Measurements from ENCODE around the gene ESPN. TPM values are rescaled to one million over a fixed set of nuclear protein-coding genes. Genes with fewer than 3 reads are reported as not detected.

Gene ESPN
- polyA plus RNA-seq, 1 experiment = not detected

DNA sequence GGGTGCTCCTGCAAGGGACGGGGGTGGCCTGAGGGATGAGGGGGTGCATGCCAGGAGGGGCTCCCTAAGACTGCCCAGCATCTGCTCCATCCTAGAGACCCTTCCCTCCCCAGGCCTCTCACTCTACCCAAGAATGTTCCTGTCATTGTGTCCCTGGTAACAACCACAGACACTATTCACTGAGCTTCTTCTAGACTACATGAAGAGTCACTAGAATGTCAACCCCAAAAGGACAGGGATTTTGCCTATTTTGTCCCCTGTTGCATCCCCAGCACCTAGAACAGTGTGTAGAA lies 38.5 kb downstream of the ESPN start:
- TF ChIP-seq, protein P1, sequence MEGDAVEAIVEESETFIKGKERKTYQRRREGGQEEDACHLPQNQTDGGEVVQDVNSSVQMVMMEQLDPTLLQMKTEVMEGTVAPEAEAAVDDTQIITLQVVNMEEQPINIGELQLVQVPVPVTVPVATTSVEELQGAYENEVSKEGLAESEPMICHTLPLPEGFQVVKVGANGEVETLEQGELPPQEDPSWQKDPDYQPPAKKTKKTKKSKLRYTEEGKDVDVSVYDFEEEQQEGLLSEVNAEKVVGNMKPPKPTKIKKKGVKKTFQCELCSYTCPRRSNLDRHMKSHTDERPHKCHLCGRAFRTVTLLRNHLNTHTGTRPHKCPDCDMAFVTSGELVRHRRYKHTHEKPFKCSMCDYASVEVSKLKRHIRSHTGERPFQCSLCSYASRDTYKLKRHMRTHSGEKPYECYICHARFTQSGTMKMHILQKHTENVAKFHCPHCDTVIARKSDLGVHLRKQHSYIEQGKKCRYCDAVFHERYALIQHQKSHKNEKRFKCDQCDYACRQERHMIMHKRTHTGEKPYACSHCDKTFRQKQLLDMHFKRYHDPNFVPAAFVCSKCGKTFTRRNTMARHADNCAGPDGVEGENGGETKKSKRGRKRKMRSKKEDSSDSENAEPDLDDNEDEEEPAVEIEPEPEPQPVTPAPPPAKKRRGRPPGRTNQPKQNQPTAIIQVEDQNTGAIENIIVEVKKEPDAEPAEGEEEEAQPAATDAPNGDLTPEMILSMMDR (IDR thresholded peaks at IDR 0.05; ENCODE audit: low read depth, low read length) = no peak
- H3K27ac ChIP-seq (ENCODE audit: low read depth, low read length) = no peak overlapping the region
- ChIA-PET POLR2A (no interaction called here), CTCF (interaction anchor here (1.0 to 1.2 kb wide), 3 partner anchors 12 to 184 kb away, joined by 3 to 4 read pairs (median 3); no protein-coding TSS in a partner anchor)
- peaks cover 10% of the 10 kb centered on the region; the same call in 1 of the 2 replicates for H3K9me3 ChIP-seq (ENCODE audit: control insufficient read depth, insufficient read depth, low read length)
- H3K4me3 ChIP-seq (ENCODE audit: low read depth, low read length) = no peak overlapping the region
- peaks cover 11% of the 10 kb centered on the region for H3K27me3 ChIP-seq (ENCODE audit: control insufficient read depth, insufficient read depth, low read length)
- no peak for DNase-seq (ENCODE audit: low read depth, low spot score)

DNA sequence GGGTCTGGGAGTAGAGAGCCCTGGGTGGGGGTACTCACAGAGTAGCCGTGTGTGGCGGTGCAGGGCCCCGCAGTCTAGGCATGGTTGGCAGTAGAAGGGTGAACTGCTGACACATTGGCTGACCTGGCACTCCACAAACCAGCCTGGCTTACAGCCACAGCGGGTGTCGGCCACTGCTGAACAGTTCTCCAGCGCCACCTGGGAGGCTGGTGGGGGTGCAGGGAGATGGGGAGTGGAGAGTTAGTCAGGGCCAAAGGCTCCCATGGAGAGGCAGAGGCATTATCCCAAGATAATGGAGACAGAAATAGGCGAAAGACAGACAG lies 39.9 kb downstream of the ESPN start:
- DNase-seq (ENCODE audit: low read depth, low spot score) = no peak
- Histone ChIP-seq H3K27me3 (ENCODE audit: control insufficient read depth, insufficient read depth, low read length) (peaks cover 10% of the 10 kb centered on the region), H3K4me3 (ENCODE audit: low read depth, low read length) (no peak overlapping the region), H3K27ac (ENCODE audit: low read depth, low read length) (no peak overlapping the region), H3K9me3 (ENCODE audit: control insufficient read depth, insufficient read depth, low read length) (peaks cover 10% of the 10 kb centered on the region; the same call in 1 of the 2 replicates)
- POLR2A ChIA-PET = interaction anchor here (0.6 kb wide), 1 partner anchor 22 kb away, joined by 4 read pairs; no protein-coding TSS in a partner anchor
- TF ChIP-seq, protein P1 (IDR thresholded peaks at IDR 0.05; ENCODE audit: low read depth, low read length) = no peak
- CTCF ChIA-PET = interaction anchor here (0.6 to 1.7 kb wide), 2 partner anchors 27 to 1517 kb away, joined by 3 to 8 read pairs; no protein-coding TSS in a partner anchor

DNA sequence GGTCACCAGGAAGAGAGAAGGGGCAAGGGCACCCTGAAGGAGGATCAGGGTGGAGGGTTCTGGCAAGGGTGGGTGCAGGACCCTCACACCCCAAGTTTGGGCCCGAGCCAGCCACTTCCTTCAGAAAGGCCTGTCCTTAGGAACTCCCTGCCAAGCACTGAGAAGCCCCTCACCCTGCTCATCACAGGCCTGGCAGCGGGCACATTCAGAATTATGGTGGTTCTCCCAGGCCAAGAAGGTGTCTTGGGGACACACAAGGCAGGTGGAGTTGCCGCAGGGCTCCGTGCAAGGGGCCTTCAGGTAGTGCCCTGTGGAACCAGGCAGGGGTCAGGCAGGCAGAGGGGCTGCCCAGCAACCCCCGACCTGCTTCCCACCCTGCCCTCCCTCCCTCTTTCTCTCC lies 40.3 kb downstream of the ESPN start:
- TF ChIP-seq, protein P1 (IDR thresholded peaks at IDR 0.05; ENCODE audit: low read depth, low read length) = no peak

GRCh38 chr1:6465461-6466005 lies 41.0 kb downstream of the ESPN start:
- ChIA-PET POLR2A (no interaction called here), CTCF (no interaction called here)
- no peak for DNase-seq (ENCODE audit: low read depth, low spot score)

More for the DNA sequence above, 40.3 kb downstream of the ESPN start:
- CTCF ChIA-PET = interaction anchor here (0.6 to 1.7 kb wide), 2 partner anchors 27 to 1516 kb away, joined by 3 to 8 read pairs; no protein-coding TSS in a partner anchor
- peaks cover 10% of the 10 kb centered on the region; the same call in 1 of the 2 replicates for H3K9me3 ChIP-seq (ENCODE audit: control insufficient read depth, insufficient read depth, low read length)
- DNase-seq (ENCODE audit: low read depth, low spot score) = no peak
- peaks cover 6% of the 10 kb centered on the region for H3K27me3 ChIP-seq (ENCODE audit: control insufficient read depth, insufficient read depth, low read length)
- POLR2A ChIA-PET = interaction anchor here (0.6 kb wide), 1 partner anchor 21 kb away, joined by 4 read pairs; no protein-coding TSS in a partner anchor
- no peak overlapping the region for H3K27ac ChIP-seq (ENCODE audit: low read depth, low read length)
- H3K4me3 ChIP-seq (ENCODE audit: low read depth, low read length) = no peak overlapping the region

GRCh38 chr1:6466023-6466422 lies 41.4 kb downstream of the ESPN start, which contains the start of gene TNFRSF25:
Gene TNFRSF25, minus strand, starts transcription at chr1:6466173. Its CDS starts 66 bp downstream, at chr1:6466107.
- H3K9me3 ChIP-seq (ENCODE audit: control insufficient read depth, insufficient read depth, low read length) = peaks cover 10% of the 10 kb centered on the region; the same call in 1 of the 2 replicates
- CTCF ChIA-PET = interaction anchor here (2.7 kb wide), 1 partner anchor 24 kb away, joined by 11 read pairs; no protein-coding TSS in a partner anchor
- peaks cover 4% of the 10 kb centered on the region for H3K27me3 ChIP-seq (ENCODE audit: control insufficient read depth, insufficient read depth, low read length)
- TF ChIP-seq, protein P1 (IDR thresholded peaks at IDR 0.05; ENCODE audit: low read depth, low read length) = no peak
- no peak within 1 kb of the TSS for H3K4me3 ChIP-seq (ENCODE audit: low read depth, low read length)
- DNase-seq (ENCODE audit: low read depth, low spot score) = no peak
- no peak within 1 kb of the TSS for H3K27ac ChIP-seq (ENCODE audit: low read depth, low read length)
- POLR2A ChIA-PET = interaction anchor here (0.7 kb wide), 1 partner anchor 259 kb away, joined by 3 read pairs; no protein-coding TSS in a partner anchor

More at GRCh38 chr1:6465461-6466005, 41.0 kb downstream of the ESPN start:
- H3K9me3 ChIP-seq (ENCODE audit: control insufficient read depth, insufficient read depth, low read length) = peaks cover 10% of the 10 kb centered on the region; the same call in 1 of the 2 replicates
- H3K27me3 ChIP-seq (ENCODE audit: control insufficient read depth, insufficient read depth, low read length) = peaks cover 4% of the 10 kb centered on the region
- H3K4me3 ChIP-seq (ENCODE audit: low read depth, low read length) = no peak overlapping the region
- no peak overlapping the region for H3K27ac ChIP-seq (ENCODE audit: low read depth, low read length)
- TF ChIP-seq, protein P1 (IDR thresholded peaks at IDR 0.05; ENCODE audit: low read depth, low read length) = no peak

Measured in AG04450 (cell line).